ENCODE measurements around the gene CYFIP1. TPM values are rescaled to one million over a fixed set of nuclear protein-coding genes. Genes with fewer than 3 reads are reported as not detected.

The CYFIP1 gene
- total RNA-seq, 4 donors from 2014 or later, result 81.2 to 131 (median 114) TPM

DNA sequence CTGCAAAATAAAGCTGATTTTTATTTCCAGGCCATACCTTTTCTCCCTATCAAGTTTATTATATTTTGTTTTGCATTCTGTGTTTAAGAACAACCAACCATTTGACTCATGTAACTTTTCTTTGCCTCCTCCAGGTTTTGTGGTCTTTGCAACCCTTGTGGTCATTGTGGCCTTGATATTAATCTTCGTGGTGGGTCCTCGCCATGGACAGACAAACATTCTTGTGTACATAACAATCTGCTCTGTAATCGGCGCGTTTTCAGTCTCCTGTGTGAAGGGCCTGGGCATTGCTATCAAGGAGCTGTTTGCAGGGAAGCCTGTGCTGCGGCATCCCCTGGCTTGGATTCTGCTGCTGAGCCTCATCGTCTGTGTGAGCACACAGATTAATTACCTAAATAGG, 114.1 kb downstream of the CYFIP1 start:
- TF ChIP-seq, protein P1, sequence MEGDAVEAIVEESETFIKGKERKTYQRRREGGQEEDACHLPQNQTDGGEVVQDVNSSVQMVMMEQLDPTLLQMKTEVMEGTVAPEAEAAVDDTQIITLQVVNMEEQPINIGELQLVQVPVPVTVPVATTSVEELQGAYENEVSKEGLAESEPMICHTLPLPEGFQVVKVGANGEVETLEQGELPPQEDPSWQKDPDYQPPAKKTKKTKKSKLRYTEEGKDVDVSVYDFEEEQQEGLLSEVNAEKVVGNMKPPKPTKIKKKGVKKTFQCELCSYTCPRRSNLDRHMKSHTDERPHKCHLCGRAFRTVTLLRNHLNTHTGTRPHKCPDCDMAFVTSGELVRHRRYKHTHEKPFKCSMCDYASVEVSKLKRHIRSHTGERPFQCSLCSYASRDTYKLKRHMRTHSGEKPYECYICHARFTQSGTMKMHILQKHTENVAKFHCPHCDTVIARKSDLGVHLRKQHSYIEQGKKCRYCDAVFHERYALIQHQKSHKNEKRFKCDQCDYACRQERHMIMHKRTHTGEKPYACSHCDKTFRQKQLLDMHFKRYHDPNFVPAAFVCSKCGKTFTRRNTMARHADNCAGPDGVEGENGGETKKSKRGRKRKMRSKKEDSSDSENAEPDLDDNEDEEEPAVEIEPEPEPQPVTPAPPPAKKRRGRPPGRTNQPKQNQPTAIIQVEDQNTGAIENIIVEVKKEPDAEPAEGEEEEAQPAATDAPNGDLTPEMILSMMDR (IDR thresholded peaks at IDR 0.05; ENCODE audit: low read depth), result no peak

DNA sequence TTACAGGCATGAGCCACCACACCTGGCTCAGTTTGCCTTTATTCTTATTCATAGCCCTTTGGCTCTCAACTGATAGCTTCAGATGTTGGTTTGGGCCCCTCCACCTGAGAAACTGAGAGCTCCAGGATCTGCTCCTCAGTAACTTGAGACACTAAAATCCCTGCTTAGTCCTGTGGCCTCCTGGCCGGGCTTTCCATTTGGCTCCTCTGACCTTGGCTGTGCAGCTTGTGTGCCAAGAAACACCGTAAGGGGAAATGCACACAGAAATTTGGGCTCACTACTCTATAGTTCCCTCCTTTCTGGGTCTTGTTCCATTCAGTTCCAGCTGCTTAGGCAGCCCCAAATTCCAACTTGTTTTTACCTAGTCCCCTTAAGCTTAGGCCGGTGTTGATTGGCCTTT, 116.8 kb downstream of the CYFIP1 start:
- TF ChIP-seq, protein P1 (IDR thresholded peaks at IDR 0.05; ENCODE audit: low read depth), result no peak

DNA sequence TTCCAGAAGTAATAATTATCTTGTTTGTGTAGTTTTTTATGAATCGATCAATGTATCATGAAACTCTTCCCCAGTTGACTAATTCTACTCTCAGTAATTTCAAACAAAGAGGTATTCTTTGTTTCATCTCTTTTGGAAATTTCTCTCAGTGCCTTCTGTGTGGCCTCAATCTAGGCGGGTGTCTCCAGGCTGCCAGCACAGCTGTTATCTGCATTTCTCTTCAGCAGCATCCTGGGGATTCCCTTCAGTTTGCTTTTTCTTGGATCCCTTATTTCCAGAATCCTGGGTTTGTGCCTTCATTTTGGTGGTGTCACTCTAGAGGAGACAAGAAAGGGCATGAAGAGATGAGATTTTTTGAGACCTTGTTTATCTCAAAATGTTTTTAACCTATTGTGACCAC, 119.0 kb downstream of the CYFIP1 start:
- TF ChIP-seq, protein P1 (IDR thresholded peaks at IDR 0.05; ENCODE audit: low read depth), result no peak

DNA sequence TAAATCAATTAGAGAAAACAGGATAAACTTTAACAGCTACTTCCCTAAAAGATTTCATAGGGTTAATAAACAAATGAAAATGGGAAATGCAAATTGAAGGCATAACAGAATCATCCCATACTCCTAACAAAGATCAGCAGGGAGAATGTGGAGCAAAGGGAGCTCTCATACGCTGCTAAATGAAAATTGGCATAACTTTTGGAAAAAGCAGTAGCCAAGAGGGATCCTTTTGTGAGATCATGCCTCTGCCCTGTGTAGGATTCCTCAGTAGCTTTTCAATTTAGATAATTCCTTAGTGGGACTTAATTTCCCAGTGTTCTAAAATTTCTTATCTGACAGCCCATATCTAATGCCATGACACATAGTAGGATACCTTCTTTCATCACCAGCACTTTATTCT, 123.5 kb downstream of the CYFIP1 start:
- TF ChIP-seq, protein P1 (IDR thresholded peaks at IDR 0.05; ENCODE audit: low read depth), result no peak

DNA sequence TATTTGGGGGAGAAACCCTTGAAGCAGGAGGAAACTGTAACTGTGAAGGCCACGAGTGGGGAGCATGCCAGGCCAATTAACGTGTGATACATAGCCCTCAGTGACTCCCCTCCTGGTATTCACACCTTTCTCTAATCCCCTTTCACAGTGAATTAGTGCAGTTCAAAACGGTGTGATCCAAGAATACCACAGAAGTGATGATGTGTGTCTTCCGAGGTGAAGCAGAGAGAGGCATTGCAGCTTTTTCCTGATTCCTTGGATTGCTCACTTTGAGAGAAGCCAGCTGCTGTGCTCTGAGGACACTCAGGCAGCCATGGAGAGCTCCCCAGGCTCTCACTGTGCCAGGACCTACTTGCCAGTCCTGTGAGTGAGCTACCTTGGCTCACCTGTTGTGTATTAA, 124.4 kb downstream of the CYFIP1 start:
- TF ChIP-seq, protein P1 (IDR thresholded peaks at IDR 0.05; ENCODE audit: low read depth), result no peak

DNA sequence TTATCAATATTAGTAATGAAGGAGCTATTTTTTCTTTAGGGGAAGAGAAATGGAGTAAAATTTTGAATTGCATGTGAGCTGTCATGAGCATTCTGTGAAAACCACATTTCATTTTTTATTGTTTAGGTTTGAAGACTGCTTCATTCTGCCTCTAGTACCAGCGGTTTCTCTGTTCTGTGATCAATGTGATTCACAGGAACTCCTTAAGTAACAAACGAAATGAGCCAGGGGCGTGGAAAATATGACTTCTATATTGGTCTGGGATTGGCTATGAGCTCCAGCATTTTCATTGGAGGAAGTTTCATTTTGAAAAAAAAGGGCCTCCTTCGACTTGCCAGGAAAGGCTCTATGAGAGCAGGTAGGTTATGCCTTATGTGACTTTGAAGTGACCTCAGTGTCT, 128.7 kb downstream of the CYFIP1 start:
- TF ChIP-seq, protein P1 (IDR thresholded peaks at IDR 0.05; ENCODE audit: low read depth), result no peak

DNA sequence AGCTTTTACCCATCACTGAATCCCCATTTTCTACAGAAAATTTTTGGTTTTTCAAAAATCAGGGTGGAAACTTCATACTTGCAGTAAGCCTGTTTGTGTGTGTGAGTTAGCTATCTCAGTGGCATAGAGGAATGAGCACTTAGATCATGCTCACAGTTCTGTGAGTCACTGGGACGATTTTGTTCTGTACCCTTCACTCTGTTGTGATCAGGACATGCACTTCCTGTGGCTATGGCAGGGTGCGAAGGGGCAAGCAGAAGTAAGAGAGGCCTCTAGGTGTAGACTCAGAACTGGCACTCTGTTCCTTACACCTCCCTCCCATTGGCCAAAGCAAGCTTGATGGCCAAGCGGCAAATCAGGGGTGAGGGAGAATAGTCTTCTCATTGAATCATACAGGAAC, 130.1 kb downstream of the CYFIP1 start:
- TF ChIP-seq, protein P1 (IDR thresholded peaks at IDR 0.05; ENCODE audit: low read depth), result no peak

Measured in subcutaneous adipose tissue (tissue), 4 donors.